Spinal cord (tissue), 4 donors: ENCODE measurements around the gene KRTAP1-5. TPM values are rescaled to one million over a fixed set of nuclear protein-coding genes. Genes with fewer than 3 reads are reported as not detected.

Experiments used
- polyA plus RNA-seq, 2 donors: library from polyadenylated mRNA; unstranded; fragments of 120-200 nt; gene quantifications; one replicate each; pipeline ENCODE4 v1.2.1, GENCODE V29; 2013; ENCODE audit not compliant: insufficient read length in 2 of 2
- small RNA-seq: library from RNA; depleted of rRNA; stranded (forward); fragments of <200 nt; gene quantifications from one replicate; pipeline ENCODE3, GENCODE V24; 2014; ENCODE audit warnings: low replicate concordance
- total RNA-seq, 2 donors: library from RNA; depleted of rRNA in 1 of 2; stranded (reverse); fragments of 120-200 nt in 1 of 2; fragments of >200 nt in 1 of 2; gene quantifications; one replicate each; pipeline versions ENCODE4 v1.2.3 to v1.2.4, GENCODE V29; 2013 to 2014

The KRTAP1-5 gene
- total and polyA plus RNA-seq, 4 donors, result not detected

Small RNAs within 50 kb of the gene (small RNA-seq; reads per million reads assigned to genes)
- not detected for gene KRTAP3-4P

Other genes starting within 250 kb of the KRTAP1-5 start
Only the 30 nearest of the 38 such genes appear.
- 10 to 100 TPM in 1 of 2 donors, 1 to 10 TPM in 1; 4.3 to 17.5 TPM for gene KRT10, start 204.6 kb downstream of the KRTAP1-5 start, total RNA-seq
- gene KRT10, start 204.6 kb downstream of the KRTAP1-5 start, polyA plus RNA-seq, result 10 to 100 TPM; 62.6 to 65.0 TPM
- under 1 TPM in 1 of 2 donors, not detected in 1; 0.40 TPM for gene KRT12, start 160.0 kb downstream of the KRTAP1-5 start, total RNA-seq
- gene KRT12, start 160.0 kb downstream of the KRTAP1-5 start, polyA plus RNA-seq, result not detected
- gene KRT20, start 142.0 kb downstream of the KRTAP1-5 start, total RNA-seq, result not detected
- gene KRT20, start 142.0 kb downstream of the KRTAP1-5 start, polyA plus RNA-seq, result not detected
- 1 to 10 TPM in 1 of 2 donors, under 1 TPM in 1; 0.33 to 1.2 TPM for gene KRT23, start 89.6 kb downstream of the KRTAP1-5 start, total RNA-seq
- gene KRT23, start 89.6 kb downstream of the KRTAP1-5 start, polyA plus RNA-seq, result under 1 TPM in 1 of 2 donors, not detected in 1; 0.56 TPM
- gene KRT39, start 60.3 kb downstream of the KRTAP1-5 start, total RNA-seq, result not detected
- not detected for gene KRT39, start 60.3 kb downstream of the KRTAP1-5 start, polyA plus RNA-seq
- under 1 TPM in 1 of 2 donors, not detected in 1; 0.40 TPM for gene KRT40, start 42.9 kb downstream of the KRTAP1-5 start, total RNA-seq
- gene KRT40, start 42.9 kb downstream of the KRTAP1-5 start, polyA plus RNA-seq, result under 1 TPM; 0.27 to 0.33 TPM
- not detected for gene KRTAP3-3, start 33.0 kb downstream of the KRTAP1-5 start, total RNA-seq
- gene KRTAP3-3, start 33.0 kb downstream of the KRTAP1-5 start, polyA plus RNA-seq, result not detected
- gene KRTAP3-2, start 27.3 kb downstream of the KRTAP1-5 start, total RNA-seq, result not detected
- not detected for gene KRTAP3-2, start 27.3 kb downstream of the KRTAP1-5 start, polyA plus RNA-seq
- not detected for gene KRTAP3-1, start 18.1 kb downstream of the KRTAP1-5 start, total RNA-seq
- gene KRTAP3-1, start 18.1 kb downstream of the KRTAP1-5 start, polyA plus RNA-seq, result not detected
- not detected for gene KRTAP1-4, start 3.0 kb upstream of the KRTAP1-5 start, total RNA-seq
- gene KRTAP1-4, start 3.0 kb upstream of the KRTAP1-5 start, polyA plus RNA-seq, result not detected
- gene KRTAP1-3, start 7.7 kb upstream of the KRTAP1-5 start, total RNA-seq, result not detected
- gene KRTAP1-3, start 7.7 kb upstream of the KRTAP1-5 start, polyA plus RNA-seq, result not detected
- gene KRTAP1-1, start 14.2 kb upstream of the KRTAP1-5 start, total RNA-seq, result not detected
- not detected for gene KRTAP1-1, start 14.2 kb upstream of the KRTAP1-5 start, polyA plus RNA-seq
- gene KRTAP2-1, start 20.1 kb upstream of the KRTAP1-5 start, total RNA-seq, result not detected
- gene KRTAP2-1, start 20.1 kb upstream of the KRTAP1-5 start, polyA plus RNA-seq, result not detected
- gene KRTAP2-2, start 28.0 kb upstream of the KRTAP1-5 start, total RNA-seq, result not detected
- not detected for gene KRTAP2-2, start 28.0 kb upstream of the KRTAP1-5 start, polyA plus RNA-seq
- gene KRTAP2-3, start 32.9 kb upstream of the KRTAP1-5 start, total RNA-seq, result not detected
- not detected for gene KRTAP2-3, start 32.9 kb upstream of the KRTAP1-5 start, polyA plus RNA-seq
- not detected for gene KRTAP2-4, start 38.7 kb upstream of the KRTAP1-5 start, total RNA-seq
- gene KRTAP2-4, start 38.7 kb upstream of the KRTAP1-5 start, polyA plus RNA-seq, result not detected
- gene KRTAP4-7, start 56.9 kb upstream of the KRTAP1-5 start, total RNA-seq, result not detected
- gene KRTAP4-7, start 56.9 kb upstream of the KRTAP1-5 start, polyA plus RNA-seq, result not detected
- not detected for gene KRTAP4-8, start 70.9 kb upstream of the KRTAP1-5 start, total RNA-seq
- not detected for gene KRTAP4-8, start 70.9 kb upstream of the KRTAP1-5 start, polyA plus RNA-seq
- not detected for gene KRTAP4-16, start 75.0 kb upstream of the KRTAP1-5 start, total RNA-seq
- not detected for gene KRTAP4-16, start 75.0 kb upstream of the KRTAP1-5 start, polyA plus RNA-seq
- gene KRTAP4-9, start 78.2 kb upstream of the KRTAP1-5 start, total RNA-seq, result not detected
- not detected for gene KRTAP4-9, start 78.2 kb upstream of the KRTAP1-5 start, polyA plus RNA-seq
- not detected for gene KRTAP4-11, start 91.2 kb upstream of the KRTAP1-5 start, total RNA-seq
- not detected for gene KRTAP4-11, start 91.2 kb upstream of the KRTAP1-5 start, polyA plus RNA-seq
- gene KRTAP4-12, start 97.0 kb upstream of the KRTAP1-5 start, total RNA-seq, result not detected
- not detected for gene KRTAP4-12, start 97.0 kb upstream of the KRTAP1-5 start, polyA plus RNA-seq
- gene KRTAP4-6, start 113.3 kb upstream of the KRTAP1-5 start, total RNA-seq, result not detected
- gene KRTAP4-6, start 113.3 kb upstream of the KRTAP1-5 start, polyA plus RNA-seq, result not detected
- gene KRTAP4-5, start 122.6 kb upstream of the KRTAP1-5 start, total RNA-seq, result not detected
- not detected for gene KRTAP4-5, start 122.6 kb upstream of the KRTAP1-5 start, polyA plus RNA-seq
- gene KRTAP4-4, start 133.5 kb upstream of the KRTAP1-5 start, total RNA-seq, result not detected
- gene KRTAP4-4, start 133.5 kb upstream of the KRTAP1-5 start, polyA plus RNA-seq, result not detected
- gene KRTAP4-3, start 141.0 kb upstream of the KRTAP1-5 start, total RNA-seq, result not detected
- not detected for gene KRTAP4-3, start 141.0 kb upstream of the KRTAP1-5 start, polyA plus RNA-seq
- not detected for gene KRTAP4-2, start 151.0 kb upstream of the KRTAP1-5 start, total RNA-seq
- not detected for gene KRTAP4-2, start 151.0 kb upstream of the KRTAP1-5 start, polyA plus RNA-seq
- not detected for gene KRTAP4-1, start 157.7 kb upstream of the KRTAP1-5 start, total RNA-seq
- gene KRTAP4-1, start 157.7 kb upstream of the KRTAP1-5 start, polyA plus RNA-seq, result not detected
- not detected for gene KRTAP9-1, start 162.7 kb upstream of the KRTAP1-5 start, total RNA-seq
- not detected for gene KRTAP9-1, start 162.7 kb upstream of the KRTAP1-5 start, polyA plus RNA-seq
- gene KRTAP9-2, start 199.4 kb upstream of the KRTAP1-5 start, total RNA-seq, result not detected
- gene KRTAP9-2, start 199.4 kb upstream of the KRTAP1-5 start, polyA plus RNA-seq, result not detected